K562 (cell line): ENCODE results near the gene GLIS2. TPM values are rescaled to one million over a fixed set of nuclear protein-coding genes. Genes with fewer than 3 reads are reported as not detected.

Experiments used
- ATF2 ChIP-seq: sonication (generic); formaldehyde crosslinking; IDR thresholded peaks from 2 replicates; pipeline ENCODE4 v1.8.1; 2022; ENCODE audit warnings: missing genetic modification reagents
- CLOCK ChIP-seq: fragments of 250-450 bp; sonication (Bioruptor Pico); IDR thresholded peaks from 2 replicates; pipeline ENCODE4 v1.4.0; 2020; ENCODE audit warnings: mild to moderate bottlenecking, moderate library complexity, borderline replicate concordance
- DEAF1 ChIP-seq: fragments of 450-650 bp; formaldehyde crosslinking; IDR thresholded peaks from 2 replicates; pipeline ENCODE4 v1.4.0; 2020; ENCODE audit warnings: mild to moderate bottlenecking, moderate library complexity
- ELK1 ChIP-seq: sonication (generic); formaldehyde crosslinking; IDR thresholded peaks from 2 replicates; pipeline ENCODE4 v1.8.1; 2022; ENCODE audit warnings: missing genetic modification reagents
- FOXK2 ChIP-seq, 2 experiments: fragments of 450-650 bp; IDR thresholded peaks in 1 of 2; conservative IDR thresholded peaks in 1 of 2; 2 replicates each; pipeline ENCODE4 v1.6.1; 2016; ENCODE audit warnings: low read depth in 2 of 2, mild to moderate bottlenecking in 1 of 2
- FOXO4 ChIP-seq: fragments of 450-650 bp; formaldehyde crosslinking; IDR thresholded peaks from 2 replicates; pipeline ENCODE4 v1.4.0; 2020; ENCODE audit warnings: mild to moderate bottlenecking, moderate library complexity
- IFI16 ChIP-seq: fragments of 250-450 bp; sonication (Bioruptor Pico); IDR thresholded peaks from 2 replicates; pipeline ENCODE4 v2.1.2; 2022; ENCODE audit warnings: mild to moderate bottlenecking, inconsistent platforms
- MIER1 ChIP-seq: fragments of 450-650 bp; IDR thresholded peaks from 2 replicates; pipeline ENCODE4 v1.6.1; 2016; ENCODE audit warnings: antibody characterized with exemption, mild to moderate bottlenecking, low read depth
- PATZ1 ChIP-seq: fragments of 250-450 bp; sonication (Bioruptor Pico); IDR thresholded peaks from 2 replicates; pipeline ENCODE4 v1.5.0; 2020; ENCODE audit warnings: mild to moderate bottlenecking, borderline replicate concordance
- PRMT5 ChIP-seq: sonication (generic); formaldehyde crosslinking; IDR thresholded peaks from 2 replicates; pipeline ENCODE4 v1.5.0; 2020; ENCODE audit warnings: missing genetic modification reagents
- RBBP5 ChIP-seq: fragments of 200-600 bp; sonication (generic); IDR thresholded peaks from 2 replicates; pipeline ENCODE4 v1.6.1; 2012; ENCODE audit warnings: borderline replicate concordance, mild to moderate bottlenecking, low read length, control low read depth, inconsistent platforms; ENCODE audit not compliant: insufficient read depth, poor library complexity, severe bottlenecking
- RBM14 ChIP-seq: fragments of 200-400 bp; formaldehyde crosslinking; IDR thresholded peaks from 2 replicates; pipeline ENCODE4 v1.6.1; 2018; ENCODE audit warnings: low read depth, mild to moderate bottlenecking, low read length, moderate library complexity, borderline replicate concordance; ENCODE audit not compliant: insufficient read depth
- SMARCC2 ChIP-seq: fragments of 450-650 bp; IDR thresholded peaks from 2 replicates; pipeline ENCODE4 v1.6.1; 2017; ENCODE audit warnings: antibody characterized with exemption, moderate library complexity, mild to moderate bottlenecking, low read depth
- SOX6 ChIP-seq: fragments of 450-650 bp; IDR thresholded peaks from 2 replicates; pipeline ENCODE4 v1.6.1; 2014; ENCODE audit warnings: mild to moderate bottlenecking
- ZNF146 ChIP-seq: IDR thresholded peaks from one replicate; pipeline ENCODE4 v1.6.1; 2018; ENCODE audit warnings: missing compliant biosample characterization; ENCODE audit not compliant: unreplicated experiment
- polyA plus RNA-seq, 8 experiments: library from polyadenylated mRNA; depleted of rRNA in 4 of 8; stranded (reverse) in 5 of 8; unstranded in 3 of 8; fragments of >200 nt; fragmentation: Nextera tagmentation in 2 of 8; fragmentation: Illumina TruSeq in 1 of 8; extraction: Ambion mirVana in 2 of 8; extraction: Trizol in 1 of 8; gene quantifications; 2 replicates each; pipeline versions ENCODE4 v1.2.1 to v1.2.3, GENCODE V29; 2011 to 2014; ENCODE audit warnings: inconsistent platforms in 1 of 8, missing spikeins in 1 of 8
- total RNA-seq, 7 experiments: library from RNA; depleted of rRNA in 6 of 7; stranded (reverse); fragments of >200 nt in 6 of 7; fragmentation: Illumina TruSeq in 2 of 7; extraction: Trizol in 2 of 7; gene quantifications; 2 replicates each; pipeline versions ENCODE4 v1.2.1 to v1.2.3, GENCODE V29; 2011 to 2021; ENCODE audit warnings: low replicate concordance in 1 of 7

Gene GLIS2
- total and polyA plus RNA-seq, 9 of the 15 experiments (the other 6 are each of a cell fraction or from before 2014, with no cell fraction given): 0.10 to 9.0 (median 0.57) TPM

- TF ChIP-seq RBBP5: no peak
- TF ChIP-seq CLOCK: no peak
- no peak for TF ChIP-seq IFI16 (CRISPR knock-in tag)
- no peak for TF ChIP-seq FOXK2 (conservative IDR thresholded peaks at IDR 0.05 in 1 of 2, IDR thresholded peaks at IDR 0.05 in 1 of 2; ENCODE audit: low read depth in 2 of 2)
- TF ChIP-seq ATF2 (CRISPR knock-in tag): no peak
- TF ChIP-seq RBM14: no peak
- TF ChIP-seq ELK1: no peak
- no peak for TF ChIP-seq DEAF1 (CRISPR knock-in tag)
- no peak for TF ChIP-seq FOXO4 (CRISPR knock-in tag)
- no peak for TF ChIP-seq ZNF146 (CRISPR knock-in tag)
- TF ChIP-seq PATZ1 (CRISPR knock-in tag): no peak
- no peak for TF ChIP-seq SMARCC2
- TF ChIP-seq SOX6: no peak
- no peak for TF ChIP-seq PRMT5 (CRISPR knock-in tag)
- no peak for TF ChIP-seq MIER1
Observed at GRCh38 chr16:4347765-4348509, 32.1 kb downstream of the GLIS2 start (continued).
